HFFc6 (cell line): ENCODE results near the gene LHPP. TPM values are rescaled to one million over a fixed set of nuclear protein-coding genes. Genes with fewer than 3 reads are reported as not detected.

Experiments
- DNase-seq: peaks from one replicate; pipeline ENCODE4 v3.0.0-alpha.2; 2018
- H3K27ac Mint-ChIP-seq: 2 replicates; pipeline ENCODE4 v1.8.0; 2020; ENCODE audit warnings: mild to moderate bottlenecking, mixed read lengths
- H3K27me3 Mint-ChIP-seq: 2 replicates; pipeline ENCODE4 v1.8.0; 2021; ENCODE audit warnings: mild to moderate bottlenecking, moderate library complexity, mixed read lengths; ENCODE audit not compliant: insufficient read depth
- H3K36me3 Mint-ChIP-seq: 2 replicates; pipeline ENCODE4 v1.8.0; 2021; ENCODE audit warnings: low read depth, mixed read lengths
- H3K4me1 Mint-ChIP-seq: 2 replicates; pipeline ENCODE4 v1.8.0; 2020; ENCODE audit warnings: low read depth, mixed read lengths
- H3K4me3 Mint-ChIP-seq: 2 replicates; pipeline ENCODE4 v1.8.0; 2020; ENCODE audit warnings: mild to moderate bottlenecking, moderate library complexity, mixed read lengths
- H3K9me3 Mint-ChIP-seq: 2 replicates; pipeline ENCODE4 v1.8.0; 2020; ENCODE audit warnings: mild to moderate bottlenecking, mixed read lengths
- total RNA-seq, 6 experiments: library from RNA; stranded (reverse); fragmentation: NEBNext Ultra II Directional; extraction: Animal tissue kit (Norgen Biotek cat#: 25700); gene quantifications; 2 replicates in 1 of 6; 3 replicates in 5 of 6; pipeline ENCODE4 v1.2.3, GENCODE V29; 2021
- TF ChIP-seq, protein P1 (sequence below): fragments of 200-600 bp; sonication (generic); IDR thresholded peaks from 2 replicates; pipeline ENCODE4 v1.5.0; 2021; ENCODE audit warnings: antibody characterized with exemption, mild to moderate bottlenecking

Gene LHPP
- total RNA-seq, 6 experiments from 2014 or later, result 12.5 to 17.3 (median 14.0) TPM

DNA sequence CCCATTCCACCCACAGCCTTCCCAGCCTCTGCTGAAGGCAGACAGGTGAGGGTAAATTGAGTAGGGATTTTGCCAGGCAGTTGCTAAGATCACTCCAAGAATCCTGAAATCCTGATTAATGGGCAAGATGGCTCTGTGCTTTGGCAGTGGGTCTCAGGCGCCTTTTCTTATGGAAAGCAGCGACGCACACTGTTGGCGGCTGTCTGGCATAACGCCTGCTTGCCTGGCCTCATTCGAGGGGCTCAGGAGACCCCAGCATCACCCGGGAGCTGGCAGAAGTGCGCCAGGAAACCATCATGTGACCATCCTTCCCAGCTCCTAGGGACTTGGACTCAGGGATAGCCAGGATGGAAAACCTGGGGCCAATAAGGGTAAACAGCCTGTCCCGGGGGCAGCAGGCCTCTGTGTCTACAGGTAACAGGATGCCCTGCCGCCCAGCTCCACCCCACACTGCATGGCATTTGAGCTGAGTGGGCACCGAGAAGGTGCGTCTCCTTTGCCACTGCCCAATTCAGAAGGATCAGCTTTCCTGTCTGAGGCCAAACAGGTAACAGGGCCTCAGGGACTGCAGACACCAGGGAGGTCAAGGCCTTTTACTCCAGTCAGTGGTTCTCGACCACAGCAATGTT is 184.0 kb downstream of the LHPP start:
- DNase-seq, result no peak
- Mint-ChIP-seq H3K4me1 (peaks cover 48% of the 10 kb centered on the region), H3K9me3 (no peaks in the 10 kb centered on the region), H3K27ac (no peak overlapping the region), H3K27me3 (peaks cover 1% of the 10 kb centered on the region), H3K4me3 (no peak overlapping the region), H3K36me3 (0 out of 2 replicates have a peak, but pooled peaks cover 4% of the 10 kb centered on the region)
- TF ChIP-seq, protein P1, sequence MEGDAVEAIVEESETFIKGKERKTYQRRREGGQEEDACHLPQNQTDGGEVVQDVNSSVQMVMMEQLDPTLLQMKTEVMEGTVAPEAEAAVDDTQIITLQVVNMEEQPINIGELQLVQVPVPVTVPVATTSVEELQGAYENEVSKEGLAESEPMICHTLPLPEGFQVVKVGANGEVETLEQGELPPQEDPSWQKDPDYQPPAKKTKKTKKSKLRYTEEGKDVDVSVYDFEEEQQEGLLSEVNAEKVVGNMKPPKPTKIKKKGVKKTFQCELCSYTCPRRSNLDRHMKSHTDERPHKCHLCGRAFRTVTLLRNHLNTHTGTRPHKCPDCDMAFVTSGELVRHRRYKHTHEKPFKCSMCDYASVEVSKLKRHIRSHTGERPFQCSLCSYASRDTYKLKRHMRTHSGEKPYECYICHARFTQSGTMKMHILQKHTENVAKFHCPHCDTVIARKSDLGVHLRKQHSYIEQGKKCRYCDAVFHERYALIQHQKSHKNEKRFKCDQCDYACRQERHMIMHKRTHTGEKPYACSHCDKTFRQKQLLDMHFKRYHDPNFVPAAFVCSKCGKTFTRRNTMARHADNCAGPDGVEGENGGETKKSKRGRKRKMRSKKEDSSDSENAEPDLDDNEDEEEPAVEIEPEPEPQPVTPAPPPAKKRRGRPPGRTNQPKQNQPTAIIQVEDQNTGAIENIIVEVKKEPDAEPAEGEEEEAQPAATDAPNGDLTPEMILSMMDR, result no peak

GRCh38 chr10:124646483-124647352 is 185.1 kb downstream of the LHPP start:
- H3K4me1 Mint-ChIP-seq, result peaks cover 37% of the 10 kb centered on the region

DNA sequence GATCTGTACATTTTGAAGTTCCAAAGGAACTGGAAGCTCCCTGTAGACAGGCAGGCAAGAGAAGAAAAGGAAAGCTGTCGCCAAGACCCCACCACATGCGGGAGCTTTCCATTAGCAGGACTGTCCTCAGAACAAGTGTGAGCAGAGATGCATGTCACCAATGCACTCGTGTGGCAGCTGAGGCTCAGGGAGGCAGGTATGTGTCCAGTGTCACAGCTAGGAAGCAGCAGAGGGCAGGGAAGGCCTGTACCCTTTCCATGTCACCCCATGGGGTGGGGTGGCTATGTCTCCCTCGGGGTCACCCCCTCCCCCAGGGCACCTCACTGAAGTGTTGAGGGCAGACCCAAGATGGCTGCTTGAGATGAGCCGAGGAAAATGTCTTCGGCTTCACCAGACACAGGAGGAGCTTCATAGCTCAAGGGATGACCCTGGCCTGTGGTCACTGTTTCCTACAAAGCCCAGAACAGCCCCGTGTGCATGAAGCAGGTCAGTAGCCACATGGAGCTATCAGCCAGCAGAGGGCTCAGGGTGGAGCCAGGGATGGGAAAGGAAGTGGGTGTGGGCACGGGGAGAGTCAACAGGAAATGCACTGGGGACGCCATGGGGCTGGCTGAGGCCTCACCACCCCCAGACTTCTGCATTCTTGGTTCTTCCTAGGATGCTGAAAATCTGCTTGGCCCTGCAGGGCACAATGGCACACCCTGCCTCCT is 186.0 kb downstream of the LHPP start:
- Mint-ChIP-seq H3K4me3 (no peak overlapping the region), H3K27ac (peak overlapping the region; percentile 71), H3K4me1 (peaks cover 36% of the 10 kb centered on the region), H3K27me3 (no peaks in the 10 kb centered on the region; the same call in 1 of the 2 replicates), H3K9me3 (no peaks in the 10 kb centered on the region), H3K36me3 (0 out of 2 replicates have a peak, but pooled peaks cover 3% of the 10 kb centered on the region)
- TF ChIP-seq, protein P1, result peak; percentile 36
- DNase-seq, result peak; percentile 7

More at GRCh38 chr10:124646483-124647352, 185.1 kb downstream of the LHPP start:
- Mint-ChIP-seq H3K27me3 (no peaks in the 10 kb centered on the region; the same call in 1 of the 2 replicates), H3K27ac (peak overlapping the region; percentile 73), H3K9me3 (no peaks in the 10 kb centered on the region), H3K36me3 (0 out of 2 replicates have a peak, but pooled peaks cover 4% of the 10 kb centered on the region), H3K4me3 (no peak overlapping the region)
- peak; percentile 69 for DNase-seq
- TF ChIP-seq, protein P1, result no peak

- Mint-ChIP-seq H3K4me1 (peaks cover 36% of the 10 kb centered on the region), H3K36me3 (no peaks in the 10 kb centered on the region), H3K27ac (peak overlapping the region; percentile 71; the same call in 1 of the 2 replicates), H3K4me3 (no peak overlapping the region), H3K9me3 (no peaks in the 10 kb centered on the region), H3K27me3 (no peaks in the 10 kb centered on the region; the same call in 1 of the 2 replicates)
- TF ChIP-seq, protein P1, result no peak
- no peak for DNase-seq
These were observed 186.5 kb downstream of the LHPP start for GRCh38 chr10:124648131-124648475.

- DNase-seq, result peak; percentile 42
- Mint-ChIP-seq H3K27me3 (no peaks in the 10 kb centered on the region; the same call in 1 of the 2 replicates), H3K4me3 (no peak overlapping the region), H3K27ac (no peak overlapping the region; the same call in none of the 2 replicates), H3K36me3 (no peaks in the 10 kb centered on the region), H3K4me1 (peaks cover 36% of the 10 kb centered on the region), H3K9me3 (no peaks in the 10 kb centered on the region)
- TF ChIP-seq, protein P1, result no peak
These were observed 187.1 kb downstream of the LHPP start for GRCh38 chr10:124648738-124649137.
